GM18507 (cell line): ENCODE data around the gene EHBP1.
"Not testable (repeated sequence)": the region's sequence is repeated elsewhere in the genome, so short reads cannot be mapped to it uniquely, and the experiment has no call there.

ENCODE experiments used
- DNase-seq: peaks from one replicate; pipeline ENCODE4 v3.0.0; 2011; ENCODE audit warnings: low read depth; ENCODE audit not compliant: insufficient read length; ENCODE audit errors: extremely low spot score
- FAIRE-seq: peaks from 2 replicates; lab custom pipeline; 2011; peaks lifted over from hg19 to GRCh38; lab: Jason Lieb, UNC

Gene EHBP1

GRCh38 chr2:62698653-62699052, 6.9 kb upstream of the EHBP1 start:
- DNase-seq (no peak), FAIRE-seq (no peak)

- FAIRE-seq (no peak), DNase-seq (no peak)
These were observed 883 bp upstream of the EHBP1 start for GRCh38 chr2:62704654-62705006.

- DNase-seq (no peak), FAIRE-seq (no peak)
These were observed 577 bp downstream of the EHBP1 start for GRCh38 chr2:62705859-62706720.

- DNase-seq (no peak), FAIRE-seq (no peak)
These were observed 1.4 kb downstream of the EHBP1 start for GRCh38 chr2:62706721-62707521.

GRCh38 chr2:62708751-62709150, 3.2 kb downstream of the EHBP1 start:
- no peak for DNase-seq

GRCh38 chr2:62711832-62712494, 6.5 kb downstream of the EHBP1 start:
- FAIRE-seq (peak; percentile 36), DNase-seq (no peak)

More at GRCh38 chr2:62708751-62709150, 3.2 kb downstream of the EHBP1 start:
- no peak for FAIRE-seq

- not testable (repeated sequence) for FAIRE-seq, DNase-seq
These were observed 7.7 kb downstream of the EHBP1 start for GRCh38 chr2:62713196-62713595.

GRCh38 chr2:62713837-62714236, 8.3 kb downstream of the EHBP1 start:
- FAIRE-seq, result peak; percentile 56

GRCh38 chr2:62716768-62717167, 11.3 kb downstream of the EHBP1 start:
- DNase-seq, result no peak

More at GRCh38 chr2:62713837-62714236, 8.3 kb downstream of the EHBP1 start:
- DNase-seq, result no peak

GRCh38 chr2:62717503-62718081, 12.1 kb downstream of the EHBP1 start:
- DNase-seq (no peak), FAIRE-seq (no peak)

More at GRCh38 chr2:62716768-62717167, 11.3 kb downstream of the EHBP1 start:
- no peak for FAIRE-seq

GRCh38 chr2:62718225-62718822, 12.8 kb downstream of the EHBP1 start:
- no peak for FAIRE-seq
- DNase-seq, result no peak

GRCh38 chr2:62719757-62720156, 14.2 kb downstream of the EHBP1 start:
- FAIRE-seq (no peak), DNase-seq (no peak)

- FAIRE-seq (no peak), DNase-seq (no peak)
These were observed 17.2 kb downstream of the EHBP1 start for GRCh38 chr2:62722679-62723078.

GRCh38 chr2:62723253-62723652, 17.7 kb downstream of the EHBP1 start:
- FAIRE-seq (no peak), DNase-seq (no peak)

GRCh38 chr2:62724106-62724505, 18.6 kb downstream of the EHBP1 start:
- FAIRE-seq (no peak), DNase-seq (no peak)

GRCh38 chr2:62724886-62725711, 19.6 kb downstream of the EHBP1 start:
- no peak for FAIRE-seq
- DNase-seq, result no peak

GRCh38 chr2:62725712-62726055, 20.2 kb downstream of the EHBP1 start:
- no peak for FAIRE-seq
- no peak for DNase-seq

GRCh38 chr2:62727259-62727867, 21.9 kb downstream of the EHBP1 start:
- no peak for DNase-seq
- no peak for FAIRE-seq
